Cardiac muscle cell (in vitro differentiated cells and primary cell): ENCODE data around the gene COL5A1. TPM values are rescaled to one million over a fixed set of nuclear protein-coding genes. Genes with fewer than 3 reads are reported as not detected.

Source experiments
- DNase-seq, 2 donors: peaks; one replicate each; pipeline versions ENCODE4 v3.0.0 to v3.0.0-alpha.2; 2010 to 2017; ENCODE audit warnings: low read depth in 1 of 2, low spot score in 1 of 2
- H3K27ac ChIP-seq: fragments of 200-600 bp; sonication (generic); 2 replicates; pipeline ENCODE4 v1.5.1; 2016
- H3K27me3 ChIP-seq: fragments of 200-600 bp; sonication (generic); 2 replicates; pipeline ENCODE4 v1.6.0; 2016; ENCODE audit warnings: control low read depth
- H3K36me3 ChIP-seq: fragments of 200-600 bp; sonication (generic); 2 replicates; pipeline ENCODE4 v1.5.1; 2016; ENCODE audit warnings: control low read depth
- H3K4me1 ChIP-seq: fragments of 200-600 bp; sonication (generic); 2 replicates; pipeline ENCODE4 v1.8.1; 2017; ENCODE audit warnings: low read depth, mild to moderate bottlenecking, mixed run types
- H3K4me3 ChIP-seq: fragments of 200-600 bp; sonication (generic); 2 replicates; pipeline ENCODE4 v1.5.1; 2016; ENCODE audit warnings: mild to moderate bottlenecking
- H3K9me3 ChIP-seq: fragments of 200-600 bp; sonication (generic); 2 replicates; pipeline ENCODE4 v1.5.1; 2017; ENCODE audit warnings: low read depth, mild to moderate bottlenecking, control low read depth
- CTCF ChIP-seq: IDR thresholded peaks from 2 replicates; pipeline ENCODE4 v1.5.1; 2012; ENCODE audit warnings: low read depth, mild to moderate bottlenecking, low read length
- polyA plus RNA-seq: library from polyadenylated mRNA; unstranded; fragments of >200 nt; fragmentation: Nextera tagmentation; extraction: Ambion mirVana; gene quantifications from 2 replicates; pipeline ENCODE4 v1.2.1, GENCODE V29; 2016
- total RNA-seq: library from RNA; depleted of rRNA; stranded (reverse); fragments of >200 nt; gene quantifications from 2 replicates; pipeline ENCODE4 v1.2.3, GENCODE V29; 2016

The COL5A1 gene
- total and polyA plus RNA-seq, 2 experiments from 2014 or later = 34.5 to 129 TPM

- no peaks in the 10 kb centered on the region for H3K27me3 ChIP-seq
- no peak overlapping the region for H3K27ac ChIP-seq
- DNase-seq = no peak
- H3K9me3 ChIP-seq = no peaks in the 10 kb centered on the region
- TF ChIP-seq CTCF = no peak
- H3K4me1 ChIP-seq = no peaks in the 10 kb centered on the region
- H3K36me3 ChIP-seq = no peaks in the 10 kb centered on the region
- no peak overlapping the region for H3K4me3 ChIP-seq
These were observed 249.4 kb downstream of the COL5A1 start for GRCh38 chr9:134891053-134891452.

GRCh38 chr9:134891713-134892112 lies 250.1 kb downstream of the COL5A1 start:
- no peaks in the 10 kb centered on the region for H3K27me3 ChIP-seq
- no peak for TF ChIP-seq CTCF
- H3K4me3 ChIP-seq = no peak overlapping the region
- H3K9me3 ChIP-seq = no peaks in the 10 kb centered on the region
- H3K36me3 ChIP-seq = no peaks in the 10 kb centered on the region
- H3K4me1 ChIP-seq = no peaks in the 10 kb centered on the region
- no peak overlapping the region for H3K27ac ChIP-seq
- DNase-seq = no peak

GRCh38 chr9:134892221-134892620 lies 250.6 kb downstream of the COL5A1 start:
- no peaks in the 10 kb centered on the region for H3K9me3 ChIP-seq
- no peak overlapping the region for H3K27ac ChIP-seq
- no peak for TF ChIP-seq CTCF
- no peaks in the 10 kb centered on the region for H3K27me3 ChIP-seq
- DNase-seq = no peak
- H3K4me3 ChIP-seq = no peak overlapping the region
- H3K36me3 ChIP-seq = no peaks in the 10 kb centered on the region
- no peaks in the 10 kb centered on the region for H3K4me1 ChIP-seq

GRCh38 chr9:134892820-134893420 lies 251.3 kb downstream of the COL5A1 start:
- Histone ChIP-seq H3K4me1 (no peaks in the 10 kb centered on the region), H3K27me3 (no peaks in the 10 kb centered on the region), H3K4me3 (no peak overlapping the region), H3K9me3 (no peaks in the 10 kb centered on the region), H3K36me3 (no peaks in the 10 kb centered on the region), H3K27ac (no peak overlapping the region)
- TF ChIP-seq CTCF = no peak
- no peak for DNase-seq

Other genes with a start within 250 kb of the COL5A1 start
- gene FCN2, start 239.0 kb downstream of the COL5A1 start, total RNA-seq = not detected in 2 replicates
- not detected in 2 replicates for gene FCN2, start 239.0 kb downstream of the COL5A1 start, polyA plus RNA-seq